ENCODE data around the gene GABRB1.

Gene GABRB1

DNA sequence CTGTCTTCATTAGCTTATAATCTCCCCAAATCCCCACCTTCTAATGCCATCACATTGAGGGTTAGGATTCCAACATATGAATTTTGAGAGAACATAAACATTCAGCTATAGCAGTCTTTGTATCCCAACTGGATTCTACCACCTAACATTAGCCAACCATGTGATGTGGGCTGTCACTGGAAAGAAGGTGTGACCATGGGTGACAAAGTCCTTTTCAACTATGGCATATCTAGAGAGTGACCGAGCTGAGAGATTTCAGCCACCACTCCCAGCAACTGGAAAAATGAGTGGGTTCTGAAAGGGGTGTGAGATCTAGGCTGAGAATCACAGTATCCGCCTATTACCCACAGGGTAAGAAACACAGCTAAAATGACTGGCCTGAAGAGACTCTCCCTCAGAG is 22.1 kb downstream of the GABRB1 start:
- H3K9ac ChIP-seq (ENCODE audit: low read length), result no peak overlapping the region
- no peak for DNase-seq
- H3F3A ChIP-seq (ENCODE audit: insufficient read depth, low read length), result no peaks in the 10 kb centered on the region
- no peaks in the 10 kb centered on the region for H3K9me2 ChIP-seq (replicated peaks; ENCODE audit: insufficient read depth, low read length)
- H3K9me3 ChIP-seq (replicated peaks; ENCODE audit: insufficient read depth, low read length), result no peaks in the 10 kb centered on the region
- TF ChIP-seq EZH2 (optimal IDR thresholded peaks at IDR 0.05; ENCODE audit: low read depth, low read length) (no peak), EZH2phosphoT487 (IDR thresholded peaks at IDR 0.05; ENCODE audit: low read length) (no peak)
- TF ChIP-seq, protein P1, sequence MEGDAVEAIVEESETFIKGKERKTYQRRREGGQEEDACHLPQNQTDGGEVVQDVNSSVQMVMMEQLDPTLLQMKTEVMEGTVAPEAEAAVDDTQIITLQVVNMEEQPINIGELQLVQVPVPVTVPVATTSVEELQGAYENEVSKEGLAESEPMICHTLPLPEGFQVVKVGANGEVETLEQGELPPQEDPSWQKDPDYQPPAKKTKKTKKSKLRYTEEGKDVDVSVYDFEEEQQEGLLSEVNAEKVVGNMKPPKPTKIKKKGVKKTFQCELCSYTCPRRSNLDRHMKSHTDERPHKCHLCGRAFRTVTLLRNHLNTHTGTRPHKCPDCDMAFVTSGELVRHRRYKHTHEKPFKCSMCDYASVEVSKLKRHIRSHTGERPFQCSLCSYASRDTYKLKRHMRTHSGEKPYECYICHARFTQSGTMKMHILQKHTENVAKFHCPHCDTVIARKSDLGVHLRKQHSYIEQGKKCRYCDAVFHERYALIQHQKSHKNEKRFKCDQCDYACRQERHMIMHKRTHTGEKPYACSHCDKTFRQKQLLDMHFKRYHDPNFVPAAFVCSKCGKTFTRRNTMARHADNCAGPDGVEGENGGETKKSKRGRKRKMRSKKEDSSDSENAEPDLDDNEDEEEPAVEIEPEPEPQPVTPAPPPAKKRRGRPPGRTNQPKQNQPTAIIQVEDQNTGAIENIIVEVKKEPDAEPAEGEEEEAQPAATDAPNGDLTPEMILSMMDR (IDR thresholded peaks at IDR 0.05; ENCODE audit: low read length), result no peak
- no peak overlapping the region for H2AFZ ChIP-seq (ENCODE audit: low read length)
- H3K4me2 ChIP-seq (ENCODE audit: low read depth, low read length), result no peak overlapping the region
- no peaks in the 10 kb centered on the region for H3K4me1 ChIP-seq (ENCODE audit: low read length)
- H3K36me3 ChIP-seq (replicated peaks; ENCODE audit: insufficient read depth, low read length), result no peaks in the 10 kb centered on the region
- H4K20me1 ChIP-seq (ENCODE audit: insufficient read depth, low read length), result no peaks in the 10 kb centered on the region
- H3K27me3 ChIP-seq (replicated peaks; ENCODE audit: insufficient read depth, low read length), result no peaks in the 10 kb centered on the region
- H3K79me2 ChIP-seq (ENCODE audit: low read length), result no peaks in the 10 kb centered on the region
- H3K4me3 ChIP-seq (ENCODE audit: low read length), result no peak overlapping the region
- H3K27ac ChIP-seq (ENCODE audit: low read length), result no peak overlapping the region

DNA sequence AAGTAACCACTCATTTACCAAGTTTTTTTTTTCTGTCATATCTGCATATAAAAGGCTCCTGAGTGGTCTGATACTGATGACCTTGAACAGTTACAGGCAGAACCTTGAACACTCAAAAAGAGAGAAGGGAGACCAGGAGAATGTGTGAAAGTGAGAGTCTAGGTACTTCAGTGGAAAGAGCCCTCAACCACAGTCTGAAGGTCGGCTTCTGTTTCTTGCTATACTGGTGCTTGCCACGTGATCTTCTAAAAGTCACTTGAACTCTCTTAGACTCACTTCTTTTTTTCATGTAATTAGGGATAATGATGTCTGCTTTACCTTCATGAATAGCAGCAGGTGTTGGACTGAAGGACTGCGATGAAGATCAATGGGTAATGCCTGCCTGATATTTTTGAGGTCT is 22.8 kb downstream of the GABRB1 start:
- Histone ChIP-seq H2AFZ (ENCODE audit: low read length) (no peak overlapping the region), H3K4me2 (ENCODE audit: low read depth, low read length) (no peak overlapping the region), H3K79me2 (ENCODE audit: low read length) (no peaks in the 10 kb centered on the region), H4K20me1 (ENCODE audit: insufficient read depth, low read length) (no peaks in the 10 kb centered on the region), H3F3A (ENCODE audit: insufficient read depth, low read length) (no peaks in the 10 kb centered on the region), H3K4me3 (ENCODE audit: low read length) (no peak overlapping the region), H3K9me3 (replicated peaks; ENCODE audit: insufficient read depth, low read length) (no peaks in the 10 kb centered on the region), H3K27ac (ENCODE audit: low read length) (no peak overlapping the region), H3K9me2 (replicated peaks; ENCODE audit: insufficient read depth, low read length) (no peaks in the 10 kb centered on the region), H3K36me3 (replicated peaks; ENCODE audit: insufficient read depth, low read length) (no peaks in the 10 kb centered on the region), H3K9ac (ENCODE audit: low read length) (no peak overlapping the region), H3K27me3 (replicated peaks; ENCODE audit: insufficient read depth, low read length) (no peaks in the 10 kb centered on the region), H3K4me1 (ENCODE audit: low read length) (no peaks in the 10 kb centered on the region)
- DNase-seq, result no peak
- TF ChIP-seq EZH2phosphoT487 (IDR thresholded peaks at IDR 0.05; ENCODE audit: low read length) (no peak), EZH2 (optimal IDR thresholded peaks at IDR 0.05; ENCODE audit: low read depth, low read length) (no peak)
- TF ChIP-seq, protein P1 (IDR thresholded peaks at IDR 0.05; ENCODE audit: low read length), result no peak

DNA sequence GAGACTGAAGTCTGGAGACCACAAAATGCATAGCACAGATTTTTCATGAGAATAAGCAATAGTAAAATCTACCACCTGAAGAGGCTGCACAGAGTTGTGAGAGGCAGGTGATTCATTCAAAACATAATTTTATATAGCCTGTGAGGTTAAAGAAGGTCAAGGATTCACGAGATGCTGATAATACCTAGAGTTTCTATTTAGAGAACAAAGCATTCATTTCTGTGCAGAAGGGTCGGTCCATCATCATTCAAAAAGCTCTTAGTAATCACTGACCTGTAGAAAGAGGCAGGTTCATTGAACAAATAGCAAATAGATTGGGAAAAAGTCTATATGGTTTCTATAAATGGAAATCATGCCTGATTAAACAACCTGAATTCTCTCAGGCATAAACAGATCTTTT is 26.6 kb downstream of the GABRB1 start:
- no peak overlapping the region for H2AFZ ChIP-seq (ENCODE audit: low read length)
- H3K9me3 ChIP-seq (replicated peaks; ENCODE audit: insufficient read depth, low read length), result no peaks in the 10 kb centered on the region
- no peak overlapping the region for H3K4me2 ChIP-seq (ENCODE audit: low read depth, low read length)
- H3K9me2 ChIP-seq (replicated peaks; ENCODE audit: insufficient read depth, low read length), result no peaks in the 10 kb centered on the region
- no peaks in the 10 kb centered on the region for H3K4me1 ChIP-seq (ENCODE audit: low read length)
- H3K79me2 ChIP-seq (ENCODE audit: low read length), result no peaks in the 10 kb centered on the region
- H4K20me1 ChIP-seq (ENCODE audit: insufficient read depth, low read length), result no peaks in the 10 kb centered on the region
- no peak overlapping the region for H3K4me3 ChIP-seq (ENCODE audit: low read length)
- no peaks in the 10 kb centered on the region for H3F3A ChIP-seq (ENCODE audit: insufficient read depth, low read length)
- H3K27me3 ChIP-seq (replicated peaks; ENCODE audit: insufficient read depth, low read length), result no peaks in the 10 kb centered on the region
- no peaks in the 10 kb centered on the region for H3K36me3 ChIP-seq (replicated peaks; ENCODE audit: insufficient read depth, low read length)
- H3K27ac ChIP-seq (ENCODE audit: low read length), result no peak overlapping the region
- no peak overlapping the region for H3K9ac ChIP-seq (ENCODE audit: low read length)
- DNase-seq, result no peak
- TF ChIP-seq EZH2 (optimal IDR thresholded peaks at IDR 0.05; ENCODE audit: low read depth, low read length), result no peak
- TF ChIP-seq EZH2phosphoT487 (IDR thresholded peaks at IDR 0.05; ENCODE audit: low read length), result no peak
- TF ChIP-seq, protein P1 (IDR thresholded peaks at IDR 0.05; ENCODE audit: low read length), result no peak
